Upper lobe of left lung (tissue), 4 donors: ENCODE data around the gene GSG1.

Experiments
- CTCF ChIP-seq, 6 experiments: fragments of 450-650 bp in 4 of 6; fragments of 200-600 bp in 2 of 6; sonication (generic) in 2 of 6; IDR thresholded peaks; one replicate each; pipeline ENCODE4 v1.5.1; 2016 to 2019; ENCODE audit warnings: antibody characterized with exemption in 6 of 6
- POLR2A ChIP-seq, 4 donors: fragments of 450-650 bp; IDR thresholded peaks; one replicate each; pipeline ENCODE4 v1.5.1; 2016 to 2017; ENCODE audit warnings: antibody characterized with exemption in 4 of 4, mild to moderate bottlenecking in 2 of 4

- TF ChIP-seq CTCF (IDR thresholded peaks at IDR 0.05), result no peak
- no peak for TF ChIP-seq POLR2A (IDR thresholded peaks at IDR 0.05)
Observed at GRCh38 chr12:13147688-13148484, 44.4 kb upstream of the GSG1 start.
